HG02588 (cell line): ENCODE results near the gene IFT57.
A peak's percentile ranks its signal among the peaks of the same experiment; 100 is the strongest.

Experiments
- ATAC-seq: cut with Tn5 transposase; IDR thresholded peaks from one replicate; pipeline ENCODE4 v1.9.1; 2021; ENCODE audit warnings: mild to moderate bottlenecking, moderate library complexity; ENCODE audit not compliant: unreplicated experiment

Gene IFT57

GRCh38 chr3:108127301-108127988 lies 94.8 kb downstream of the IFT57 start:
- ATAC-seq = no peak

GRCh38 chr3:108126348-108126747 lies 95.9 kb downstream of the IFT57 start:
- ATAC-seq = no peak

GRCh38 chr3:108125550-108126071 lies 96.6 kb downstream of the IFT57 start:
- peak; percentile 61 for ATAC-seq

DNA sequence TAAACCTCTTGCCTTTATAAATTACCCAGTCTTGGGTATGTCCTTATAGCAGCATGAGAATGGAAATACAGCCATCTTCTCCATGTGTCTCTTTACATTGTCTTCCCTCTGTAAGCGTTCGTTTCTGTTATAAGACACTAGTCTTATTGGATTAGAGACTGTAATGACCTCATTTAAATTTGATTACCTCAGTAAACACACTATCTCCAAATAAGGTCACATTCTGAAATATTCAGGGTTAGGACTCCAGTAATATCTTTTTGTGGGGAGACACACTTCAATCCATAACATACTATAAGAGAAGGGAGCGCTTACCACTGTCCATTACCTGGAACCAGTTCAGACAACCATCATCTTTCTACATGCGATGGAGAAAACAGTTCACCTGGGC lies 97.1 kb downstream of the IFT57 start:
- no peak for ATAC-seq

DNA sequence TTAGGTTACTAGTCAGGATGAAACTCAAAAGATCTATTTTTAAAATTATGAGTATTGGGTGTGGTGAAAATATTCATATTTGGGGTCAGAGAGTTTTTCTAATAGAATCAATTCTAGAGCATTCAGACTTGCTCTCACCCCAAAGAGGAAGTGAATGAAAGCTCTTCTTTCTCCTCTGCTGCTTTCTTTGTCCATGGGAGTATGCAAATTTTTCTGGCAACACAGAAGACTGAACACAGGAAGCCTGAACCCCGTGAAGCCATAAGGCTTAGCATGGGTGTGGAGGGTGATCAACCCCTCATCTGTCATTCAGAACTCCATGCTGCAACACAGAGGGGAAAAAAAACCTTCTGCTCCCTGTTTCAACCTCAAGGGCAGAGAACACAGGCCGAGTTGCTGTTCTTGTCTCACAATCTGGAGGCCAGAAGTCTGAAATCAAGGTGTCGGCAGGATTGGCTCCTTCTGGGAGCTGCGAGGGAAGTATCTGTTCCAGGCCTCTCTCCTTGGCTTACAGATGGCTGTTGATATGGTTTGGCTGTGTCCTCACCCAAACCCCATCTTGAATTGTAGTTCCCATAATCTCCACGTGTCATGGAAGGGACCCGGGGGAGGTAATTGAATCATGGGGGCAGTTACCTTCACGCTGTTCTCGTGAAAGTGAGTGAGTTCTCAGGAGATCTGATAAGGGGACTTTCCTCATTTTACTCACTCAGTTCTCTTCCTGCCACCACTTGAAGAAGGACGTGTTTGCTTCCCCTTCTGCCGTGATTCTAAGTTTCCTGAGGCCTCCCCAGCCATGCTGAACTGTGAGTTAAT lies 97.7 kb downstream of the IFT57 start:
- peak; percentile 80 for ATAC-seq

DNA sequence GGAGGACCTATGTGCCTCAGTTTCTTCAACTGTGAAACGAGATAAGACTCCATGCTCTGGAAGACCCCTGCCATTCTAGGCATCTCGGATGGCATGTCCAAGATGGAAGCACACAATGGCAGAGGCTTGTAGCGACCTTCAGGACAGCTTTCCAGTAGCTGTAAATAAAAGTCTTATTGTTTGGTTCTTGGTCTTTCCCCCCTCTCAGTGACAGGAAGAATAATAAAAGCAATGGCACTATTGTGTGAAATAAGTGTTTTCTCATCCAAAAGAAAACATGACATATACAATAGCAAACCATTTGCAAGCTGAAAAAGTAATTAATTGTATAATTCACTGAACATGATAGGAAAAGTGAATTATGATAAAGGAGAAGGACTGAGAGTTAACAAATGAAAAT lies 98.9 kb downstream of the IFT57 start:
- no peak for ATAC-seq

DNA sequence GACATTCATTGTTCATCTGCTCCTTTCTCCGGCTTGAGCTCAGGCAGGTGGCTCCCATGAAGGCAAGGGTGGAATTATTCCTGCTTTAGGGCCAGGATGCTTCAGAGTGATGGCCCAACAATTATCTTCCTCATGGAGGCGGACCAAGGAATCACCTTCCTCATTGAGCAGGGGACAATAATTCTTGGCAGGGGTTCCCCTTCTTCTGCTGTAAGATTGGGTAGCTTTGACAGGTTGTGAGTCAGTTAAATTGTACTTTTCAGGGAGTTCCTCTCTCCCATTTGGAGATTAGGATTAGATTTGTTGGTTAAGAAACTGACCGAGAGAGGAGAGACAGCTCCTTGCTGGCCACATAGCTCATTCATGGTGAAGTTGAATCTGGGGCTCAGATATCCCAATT lies 99.9 kb downstream of the IFT57 start:
- no peak for ATAC-seq

DNA sequence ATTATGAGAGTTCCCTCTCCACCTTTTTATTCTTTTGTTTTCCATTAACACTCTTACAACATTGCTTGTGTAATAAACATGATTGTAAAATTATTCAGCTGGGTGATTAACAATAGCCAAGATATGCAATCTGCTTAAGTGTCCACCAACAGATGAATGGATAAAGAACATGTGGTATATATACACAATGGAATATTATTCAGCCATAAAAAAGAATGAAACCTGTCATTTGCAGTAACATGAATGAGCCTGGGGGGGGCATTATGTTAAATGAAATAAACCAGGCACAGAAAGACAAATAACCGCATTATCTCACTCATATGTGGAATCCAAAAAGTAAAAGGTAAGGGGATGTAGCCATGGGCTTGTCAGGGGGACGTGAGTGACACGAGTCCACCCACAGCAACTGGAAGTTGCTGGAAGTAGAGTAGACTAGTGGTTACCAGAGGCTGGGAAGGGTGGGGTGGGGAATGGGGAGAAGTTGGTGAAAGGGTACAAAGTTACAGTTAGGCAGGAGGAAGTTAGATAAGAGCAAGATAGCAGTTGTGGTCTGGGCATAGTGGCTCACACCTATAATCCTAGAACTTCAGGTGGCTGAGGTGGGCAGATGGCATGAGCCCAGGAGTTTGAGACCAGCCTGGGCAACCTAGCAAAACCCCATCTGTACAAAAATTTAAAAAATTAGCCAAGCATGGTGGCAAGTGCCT lies 102.7 kb downstream of the IFT57 start:
- no peak for ATAC-seq

GRCh38 chr3:108118038-108118768 lies 104.0 kb downstream of the IFT57 start:
- ATAC-seq = no peak

- ATAC-seq = no peak
Observed at GRCh38 chr3:108117241-108117775, 104.9 kb downstream of the IFT57 start.

DNA sequence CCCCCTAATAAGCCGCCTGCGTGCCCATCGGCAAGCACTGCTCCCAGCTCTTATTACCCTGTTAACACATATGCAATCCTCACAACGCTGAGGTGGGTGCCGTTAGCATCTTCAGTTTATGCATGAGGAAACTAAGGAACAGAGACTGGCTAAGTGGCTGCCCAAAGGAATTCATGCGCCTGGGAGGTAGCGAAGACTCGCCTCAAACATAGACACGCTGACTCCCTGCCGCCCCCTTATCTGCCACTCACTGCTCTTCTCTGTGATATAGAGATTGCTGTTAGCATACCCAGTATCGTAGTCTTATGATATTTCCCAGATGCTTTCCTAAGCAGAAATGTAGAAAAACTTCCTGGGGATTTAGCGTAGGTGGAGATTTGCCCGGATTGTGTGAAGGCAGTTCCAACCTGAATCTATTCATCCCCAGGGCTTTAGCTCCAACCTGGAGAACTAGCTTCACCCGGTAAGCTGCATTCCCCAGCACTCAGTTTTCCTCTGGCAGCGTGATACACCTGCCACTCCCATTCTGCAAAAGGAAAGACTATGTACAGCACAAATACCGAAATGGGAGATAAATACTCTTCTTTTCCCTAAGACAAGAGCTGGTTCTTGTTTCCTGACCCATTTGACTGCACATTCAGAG lies 107.7 kb downstream of the IFT57 start:
- no peak for ATAC-seq

GRCh38 chr3:108113975-108114374 lies 108.2 kb downstream of the IFT57 start:
- ATAC-seq = no peak

- ATAC-seq = no peak
Observed at GRCh38 chr3:108110934-108111333, 111.3 kb downstream of the IFT57 start.
